ENCODE results near the gene S100A2. TPM values are rescaled to one million over a fixed set of nuclear protein-coding genes. Genes with fewer than 3 reads are reported as not detected.

The S100A2 gene
- total and polyA plus RNA-seq, 2 donors (not counting 1 experiment from before 2014, with no cell fraction given): 0.19 TPM; not detected in 1

DNA sequence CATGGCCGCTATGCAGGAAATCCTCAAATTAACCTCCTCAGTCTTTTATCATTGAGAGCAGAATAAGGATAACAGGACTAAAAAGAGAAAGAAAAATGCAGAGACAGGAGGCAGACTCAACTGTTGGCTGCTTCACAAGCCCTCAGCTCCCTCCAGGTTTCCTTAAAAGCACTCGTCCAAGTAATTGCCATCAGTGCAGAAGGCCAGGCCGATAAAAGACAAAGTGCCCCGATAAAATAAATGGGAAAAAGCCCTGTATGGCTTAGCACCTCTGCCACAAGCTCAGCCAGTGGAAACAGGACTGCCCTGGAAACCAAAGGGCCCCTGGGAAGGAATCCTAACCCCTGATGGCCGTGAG is 38.0 kb downstream of the S100A2 start:
- Histone ChIP-seq H4K20me1 (ENCODE audit: control insufficient read depth, insufficient read depth, low read length, poor library complexity, severe bottlenecking) (no peaks in the 10 kb centered on the region), H3K79me2 (ENCODE audit: control insufficient read depth, insufficient read depth, low read length) (no peaks in the 10 kb centered on the region), H3K9ac (ENCODE audit: low read length) (no peak overlapping the region), H3K4me1 (ENCODE audit: control insufficient read depth in 2 of 2, insufficient read depth in 2 of 2, low read length in 2 of 2) (peaks cover 6 to 7% of the 10 kb centered on the region in 2 donors), H2AFZ (ENCODE audit: insufficient read depth, low read depth, low read length, poor library complexity, severe bottlenecking) (no peak overlapping the region), H3K27ac (ENCODE audit: low read length in 2 of 2) (no peak overlapping the region), H3K36me3 (replicated peaks in 1 of 2; ENCODE audit: control extremely low read depth in 1 of 2, control insufficient read depth in 1 of 2, extremely low read depth in 1 of 2, insufficient read depth in 2 of 2, low read length in 1 of 2) (no peaks in the 10 kb centered on the region), H3K27me3 (replicated peaks in 1 of 4; ENCODE audit: control extremely low read depth in 1 of 4, control insufficient read depth in 3 of 4, insufficient read depth in 4 of 4, low read length in 3 of 4) (peaks cover 0 to 2% (median 0%) of the 10 kb centered on the region in 4 experiments), H3K4me3 (ENCODE audit: control extremely low read depth in 1 of 5, extremely low read depth in 1 of 5, insufficient read depth in 1 of 5, low read depth in 2 of 5, low read length in 4 of 5) (no peak overlapping the region), H3K9me3 (ENCODE audit: control extremely low read depth in 1 of 3, control insufficient read depth in 2 of 3, insufficient read depth in 1 of 3, low read length in 2 of 3) (no peaks in the 10 kb centered on the region), H3K4me2 (replicated peaks; ENCODE audit: low read depth, low read length, poor library complexity, severe bottlenecking) (no peak overlapping the region)
- intact Hi-C loops (cut with micrococcal nuclease): no loop called here
- TF ChIP-seq CTCF (IDR thresholded peaks at IDR 0.05) (no peak), EZH2 (IDR thresholded peaks at IDR 0.05; ENCODE audit: borderline replicate concordance, insufficient read depth, low read depth, low read length, poor library complexity, severe bottlenecking) (no peak)
- WGBS (ENCODE audit: insufficient coverage): 100% methylated on average over 1 of the region's 5 CpGs
- no peaks in the 10 kb centered on the region for H3K9me3 Mint-ChIP-seq (ENCODE audit: insufficient read depth)
- CTCF ChIA-PET: interaction anchor here (0.6 kb wide), 1 partner anchor 41 kb away, joined by 3 read pairs; no protein-coding TSS in a partner anchor
- POLR2A ChIA-PET: no interaction called here
- H3K4me1 Mint-ChIP-seq: peaks cover 6% of the 10 kb centered on the region
- peaks cover 1% of the 10 kb centered on the region for H3K27me3 Mint-ChIP-seq
- ATAC-seq (ENCODE audit: low read depth) (no peak), DNase-seq (no peak)
- H3K27ac Mint-ChIP-seq: no peak overlapping the region
- no peak overlapping the region for H3K4me3 Mint-ChIP-seq

- H3K4me3 ChIP-seq (ENCODE audit: control extremely low read depth in 1 of 5, extremely low read depth in 1 of 5, insufficient read depth in 1 of 5, low read depth in 2 of 5, low read length in 4 of 5): no peak overlapping the region
- no peak overlapping the region for H3K9ac ChIP-seq (ENCODE audit: low read length)
- H3K27me3 ChIP-seq (replicated peaks in 1 of 4; ENCODE audit: control extremely low read depth in 1 of 4, control insufficient read depth in 3 of 4, insufficient read depth in 4 of 4, low read length in 3 of 4): peaks cover 0 to 2% (median 0%) of the 10 kb centered on the region in 4 experiments
- ATAC-seq (ENCODE audit: low read depth): no peak
- no peak overlapping the region for H2AFZ ChIP-seq (ENCODE audit: insufficient read depth, low read depth, low read length, poor library complexity, severe bottlenecking)
- H3K36me3 ChIP-seq (replicated peaks in 1 of 2; ENCODE audit: control extremely low read depth in 1 of 2, control insufficient read depth in 1 of 2, extremely low read depth in 1 of 2, insufficient read depth in 2 of 2, low read length in 1 of 2): no peaks in the 10 kb centered on the region
- H3K9me3 Mint-ChIP-seq (ENCODE audit: insufficient read depth): no peaks in the 10 kb centered on the region
- CTCF ChIA-PET: interaction anchor here (3.2 kb wide), 1 partner anchor 46 kb away, joined by 11 read pairs; no protein-coding TSS in a partner anchor
- H3K9me3 ChIP-seq (ENCODE audit: control extremely low read depth in 1 of 3, control insufficient read depth in 2 of 3, insufficient read depth in 1 of 3, low read length in 2 of 3): no peaks in the 10 kb centered on the region
- H3K27me3 Mint-ChIP-seq: peaks cover 4% of the 10 kb centered on the region
- 90% methylated on average over 7 of the region's 8 CpGs for WGBS (ENCODE audit: insufficient coverage)
- no peaks in the 10 kb centered on the region for H4K20me1 ChIP-seq (ENCODE audit: control insufficient read depth, insufficient read depth, low read length, poor library complexity, severe bottlenecking)
- POLR2A ChIA-PET: no interaction called here
- no peak overlapping the region for H3K27ac ChIP-seq (ENCODE audit: low read length in 2 of 2)
- H3K27ac Mint-ChIP-seq: no peak overlapping the region
- H3K4me3 Mint-ChIP-seq: no peak overlapping the region
- DNase-seq: no peak
- H3K4me2 ChIP-seq (replicated peaks; ENCODE audit: low read depth, low read length, poor library complexity, severe bottlenecking): no peak overlapping the region
- intact Hi-C loops (cut with micrococcal nuclease): no loop called here
- peaks cover 1 to 2% of the 10 kb centered on the region in 2 donors for H3K4me1 ChIP-seq (ENCODE audit: control insufficient read depth in 2 of 2, insufficient read depth in 2 of 2, low read length in 2 of 2)
- peaks cover 1% of the 10 kb centered on the region for H3K4me1 Mint-ChIP-seq
- H3K79me2 ChIP-seq (ENCODE audit: control insufficient read depth, insufficient read depth, low read length): no peaks in the 10 kb centered on the region
- TF ChIP-seq EZH2 (IDR thresholded peaks at IDR 0.05; ENCODE audit: borderline replicate concordance, insufficient read depth, low read depth, low read length, poor library complexity, severe bottlenecking) (no peak), CTCF (IDR thresholded peaks at IDR 0.05) (no peak)
These were observed 38.5 kb downstream of the S100A2 start for GRCh38 chr1:153527023-153527682.
